ENCODE data around the gene TSC2.
"Not testable (repeated sequence)": the region's sequence is repeated elsewhere in the genome, so short reads cannot be mapped to it uniquely, and the experiment has no call there.

GRCh38 chr16:2117341-2117740 is 69.6 kb downstream of the TSC2 start:
- not testable (repeated sequence) for TF ChIP-seq EP300, CTCF, POLR2A (IDR thresholded peaks at IDR 0.05)
